ENCODE measurements around the gene SCUBE1.

- TF ChIP-seq POLR2A (IDR thresholded peaks at IDR 0.05; ENCODE audit: extremely low read depth, insufficient read length) (no peak), CTCF (IDR thresholded peaks at IDR 0.05; ENCODE audit: low read depth, low read length) (no peak)
Observed at GRCh38 chr22:43331069-43331451, 12.1 kb downstream of the SCUBE1 start.
